Measurements from ENCODE around the gene FBLN5.

FBLN5 gene

GRCh38 chr14:91945751-91946621 lies 1.5 kb downstream of the FBLN5 start:
- no peak for DNase-seq

GRCh38 chr14:91942946-91943345 lies 4.5 kb downstream of the FBLN5 start:
- DNase-seq: no peak

GRCh38 chr14:91942128-91942527 lies 5.4 kb downstream of the FBLN5 start:
- DNase-seq: no peak

GRCh38 chr14:91940209-91940608 lies 7.3 kb downstream of the FBLN5 start:
- no peak for DNase-seq

- DNase-seq: no peak
Observed at GRCh38 chr14:91935586-91935985, 11.9 kb downstream of the FBLN5 start.

GRCh38 chr14:91934554-91935285 lies 12.8 kb downstream of the FBLN5 start:
- no peak for DNase-seq

- no peak for DNase-seq
Observed at GRCh38 chr14:91931478-91932088, 15.9 kb downstream of the FBLN5 start.

- DNase-seq: no peak
Observed at GRCh38 chr14:91929700-91930099, 17.8 kb downstream of the FBLN5 start.

GRCh38 chr14:91927800-91928199 lies 19.7 kb downstream of the FBLN5 start:
- DNase-seq: no peak

- no peak for DNase-seq
Observed at GRCh38 chr14:91927191-91927590, 20.3 kb downstream of the FBLN5 start.

GRCh38 chr14:91926131-91926890 lies 21.2 kb downstream of the FBLN5 start:
- DNase-seq: no peak

- no peak for DNase-seq
Observed at GRCh38 chr14:91925727-91926121, 21.8 kb downstream of the FBLN5 start.

- DNase-seq: no peak
Observed at GRCh38 chr14:91925001-91925726, 22.3 kb downstream of the FBLN5 start.

- DNase-seq: no peak
Observed at GRCh38 chr14:91920526-91920925, 27.0 kb downstream of the FBLN5 start.

GRCh38 chr14:91919814-91920213 lies 27.7 kb downstream of the FBLN5 start:
- DNase-seq: no peak

GRCh38 chr14:91918186-91918883 lies 29.2 kb downstream of the FBLN5 start:
- DNase-seq: no peak

- no peak for DNase-seq
Observed at GRCh38 chr14:91912035-91912434, 35.5 kb downstream of the FBLN5 start.

- peak in 1 of 2 experiments; percentile 30 for DNase-seq
Observed at GRCh38 chr14:91911474-91912032, 35.9 kb downstream of the FBLN5 start.

- DNase-seq: no peak
Observed at GRCh38 chr14:91910196-91910595, 37.3 kb downstream of the FBLN5 start.

- DNase-seq: no peak
Observed at GRCh38 chr14:91906374-91906773, 41.1 kb downstream of the FBLN5 start.

- no peak for DNase-seq
Observed at GRCh38 chr14:91904956-91905645, 42.4 kb downstream of the FBLN5 start.
